NOMO-1 (cell line): Measurements from ENCODE around the gene TENM3.

Source experiments
- DNase-seq, 2 experiments: peaks; one replicate each; lab custom pipeline; 2025; ENCODE audit not compliant: unreplicated experiment in 2 of 2; lab: John Stamatoyannopoulos, UW

The TENM3 gene

GRCh38 chr4:182846036-182846435 is 602.8 kb downstream of the TENM3 start:
- DNase-seq = no peak

- no peak for DNase-seq
Observed at GRCh38 chr4:182847576-182848450, 604.6 kb downstream of the TENM3 start.

GRCh38 chr4:182848685-182849084 is 605.5 kb downstream of the TENM3 start:
- DNase-seq = no peak
